Memory B cell (primary cell): Measurements from ENCODE around the gene HSD17B3.

ENCODE experiments used
- ATAC-seq: fragments of 150-1000 bp; cut with Tn5 transposase; 2 replicates; pipeline ENCODE4 v1.10.0; 2021; ENCODE audit warnings: low read depth, mild to moderate bottlenecking, moderate library complexity
- DNase-seq, 2 donors: peaks; one replicate each; pipeline ENCODE4 v3.0.0; 2022; ENCODE audit warnings: low spot score in 2 of 2
- H3K27ac Mint-ChIP-seq: one replicate; pipeline ENCODE4 v1.8.0; 2022; ENCODE audit warnings: mild to moderate bottlenecking, moderate library complexity, mixed read lengths
- H3K27me3 Mint-ChIP-seq: one replicate; pipeline ENCODE4 v1.8.0; 2022; ENCODE audit warnings: mixed read lengths
- H3K36me3 Mint-ChIP-seq: one replicate; pipeline ENCODE4 v1.8.0; 2022; ENCODE audit warnings: mild to moderate bottlenecking, mixed read lengths
- H3K4me1 Mint-ChIP-seq: one replicate; pipeline ENCODE4 v1.8.0; 2022; ENCODE audit warnings: mixed read lengths
- H3K4me3 Mint-ChIP-seq: one replicate; pipeline ENCODE4 v1.8.0; 2022; ENCODE audit warnings: mild to moderate bottlenecking, moderate library complexity, mixed read lengths
- H3K9me3 Mint-ChIP-seq: one replicate; pipeline ENCODE4 v1.8.0; 2022; ENCODE audit warnings: mixed read lengths

HSD17B3 gene

DNA sequence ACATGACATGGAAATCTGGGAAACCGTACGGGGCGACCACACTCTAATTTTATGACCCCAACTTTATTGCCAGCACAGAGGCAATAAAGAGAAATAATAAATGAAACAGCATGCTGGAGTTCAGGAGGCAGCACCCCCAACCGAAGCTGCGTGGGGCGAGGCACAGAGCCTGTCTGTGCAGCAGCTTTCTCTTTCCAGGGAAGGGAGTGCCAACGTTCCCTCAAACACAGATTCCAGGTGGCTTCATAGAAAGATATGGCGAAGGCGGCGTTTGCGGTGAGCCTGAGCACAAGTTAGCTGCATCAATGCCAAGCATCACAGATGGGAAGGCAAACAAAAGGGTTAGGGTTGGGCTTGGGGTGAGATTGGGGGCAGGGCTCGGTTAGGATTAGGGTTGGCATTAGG is 114.8 kb downstream of the HSD17B3 start:
- Mint-ChIP-seq H3K36me3 (peaks cover 3% of the 10 kb centered on the region), H3K9me3 (peaks cover 7% of the 10 kb centered on the region), H3K27ac (no peak overlapping the region), H3K4me1 (no peaks in the 10 kb centered on the region), H3K4me3 (no peak overlapping the region), H3K27me3 (peaks cover 15% of the 10 kb centered on the region)
- DNase-seq = no peak
- ATAC-seq = no peak

DNA sequence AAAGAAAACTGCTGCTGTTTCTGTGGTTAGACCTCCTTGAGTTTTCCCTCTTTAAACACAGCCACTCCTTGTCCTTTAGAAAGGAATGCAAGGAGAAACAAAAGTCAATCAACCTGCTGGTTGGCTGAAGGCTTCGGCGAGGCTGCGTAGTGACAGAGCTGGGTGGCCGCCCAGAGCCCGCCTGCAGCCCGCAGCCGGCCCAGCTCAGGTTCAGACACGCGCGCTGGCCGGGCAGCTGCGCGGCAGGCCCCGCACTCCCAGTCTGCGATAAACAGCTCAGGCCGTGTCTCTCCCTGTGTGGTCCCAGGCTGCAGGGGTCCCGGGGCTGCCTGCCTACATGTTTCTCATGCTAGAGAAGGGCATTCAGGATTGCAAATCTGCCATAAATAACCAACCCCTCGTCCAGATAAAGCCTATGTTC is 115.4 kb downstream of the HSD17B3 start:
- Mint-ChIP-seq H3K4me3 (no peak overlapping the region), H3K27ac (no peak overlapping the region), H3K27me3 (peaks cover 13% of the 10 kb centered on the region), H3K9me3 (peaks cover 7% of the 10 kb centered on the region), H3K36me3 (peaks cover 3% of the 10 kb centered on the region), H3K4me1 (no peaks in the 10 kb centered on the region)
- no peak for DNase-seq
- ATAC-seq = no peak

DNA sequence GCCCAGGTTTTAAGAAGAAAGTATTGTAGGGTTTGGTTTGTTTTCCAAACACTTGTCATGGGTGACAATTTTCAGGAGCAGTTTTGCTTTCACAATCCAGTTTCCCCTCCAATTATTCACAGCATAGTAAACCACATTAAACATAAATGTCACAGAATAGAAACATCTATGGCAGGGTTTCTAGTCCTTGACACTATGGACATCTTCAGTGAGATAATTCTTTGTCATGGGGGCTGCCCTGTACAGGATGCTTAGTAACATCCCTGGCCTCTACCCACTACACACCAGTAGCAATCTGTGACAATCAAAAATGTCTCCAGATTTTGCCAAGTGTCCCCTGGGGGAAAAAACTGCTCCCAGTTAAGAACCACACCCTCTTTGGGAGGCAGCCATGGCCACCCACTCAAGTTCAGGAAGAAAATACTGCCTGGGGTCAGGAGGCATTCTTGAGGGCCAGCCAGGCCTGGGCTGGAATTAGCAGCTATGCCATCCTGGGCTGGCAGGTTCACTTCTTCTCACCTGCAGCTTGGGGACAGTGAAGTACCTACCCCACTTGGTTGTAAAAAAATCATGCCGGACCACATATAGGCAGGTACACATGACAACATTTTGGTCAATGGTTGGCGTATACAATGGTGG is 116.3 kb downstream of the HSD17B3 start:
- no peaks in the 10 kb centered on the region for H3K36me3 Mint-ChIP-seq
- no peak overlapping the region for H3K27ac Mint-ChIP-seq
- ATAC-seq = no peak
- no peak for DNase-seq
- H3K27me3 Mint-ChIP-seq = peaks cover 10% of the 10 kb centered on the region
- no peak overlapping the region for H3K4me3 Mint-ChIP-seq
- peaks cover 3% of the 10 kb centered on the region for H3K9me3 Mint-ChIP-seq
- no peaks in the 10 kb centered on the region for H3K4me1 Mint-ChIP-seq
